ENCODE measurements around the gene PRKG1.
"Not testable (repeated sequence)": the region's sequence is repeated elsewhere in the genome, so short reads cannot be mapped to it uniquely, and the experiment has no call there.

PRKG1 gene

DNA sequence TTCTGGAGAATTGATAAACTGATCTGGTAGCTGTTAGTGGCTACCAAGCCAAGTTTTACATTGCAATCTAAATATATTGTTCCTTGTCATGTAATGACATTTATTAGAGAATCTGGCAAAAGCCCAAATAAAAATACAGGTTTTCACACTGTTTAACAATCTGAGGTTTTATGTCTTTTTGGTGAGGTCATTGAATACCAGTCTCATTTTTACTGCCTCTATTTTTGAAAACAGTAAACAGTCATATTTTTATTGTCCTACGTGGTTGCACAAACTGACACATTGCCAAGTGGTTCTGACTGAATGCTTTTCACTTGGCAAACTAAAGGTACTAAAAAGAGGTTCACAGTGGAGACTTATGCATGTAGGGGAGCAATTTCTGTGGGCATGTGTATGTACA lies 157.5 kb downstream of the PRKG1 start:
- DNase-seq = no peak

GRCh38 chr10:51233337-51234100 lies 159.2 kb downstream of the PRKG1 start:
- no peak for DNase-seq

DNA sequence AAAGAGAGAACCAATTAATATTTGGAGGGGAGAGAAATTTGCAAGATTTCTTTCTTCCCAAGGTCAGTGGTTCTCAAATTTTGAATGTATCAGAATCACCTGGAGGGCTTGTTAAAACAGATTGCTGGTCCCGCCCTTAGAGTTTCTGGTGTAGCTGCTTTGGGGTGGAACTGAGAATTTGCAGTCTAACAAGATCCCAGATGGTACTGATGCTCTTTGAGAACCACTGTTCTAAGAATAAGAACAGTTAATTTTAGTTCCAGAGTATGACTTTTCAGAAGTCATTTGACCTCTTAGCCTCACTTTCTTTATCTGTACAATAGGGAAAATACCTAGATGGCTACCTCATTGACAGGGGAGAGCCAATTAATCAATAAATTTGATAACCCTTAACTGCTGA lies 161.6 kb downstream of the PRKG1 start:
- DNase-seq = no peak

DNA sequence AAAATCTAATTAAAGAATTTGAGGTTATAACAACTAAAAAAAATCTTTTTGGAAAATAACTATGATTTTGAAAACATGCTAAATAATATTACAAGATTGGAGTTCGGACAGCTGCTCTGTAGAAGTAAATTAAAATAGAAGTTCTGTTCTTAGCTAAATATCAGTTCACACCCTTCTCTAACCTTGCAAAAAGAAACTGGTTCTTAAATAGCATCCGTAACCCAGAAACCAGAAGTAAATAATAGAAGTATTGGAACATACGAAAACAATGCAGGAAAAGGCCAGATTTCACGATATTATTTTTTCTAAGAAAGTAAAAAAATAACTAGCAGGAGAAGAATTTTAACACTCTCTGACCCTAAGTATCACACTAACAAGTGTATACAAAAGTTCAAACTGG lies 164.7 kb downstream of the PRKG1 start:
- DNase-seq = no peak

GRCh38 chr10:51241461-51241860 lies 167.2 kb downstream of the PRKG1 start:
- no peak for DNase-seq

- no peak for DNase-seq
Observed at GRCh38 chr10:51242393-51242792, 168.1 kb downstream of the PRKG1 start.

DNA sequence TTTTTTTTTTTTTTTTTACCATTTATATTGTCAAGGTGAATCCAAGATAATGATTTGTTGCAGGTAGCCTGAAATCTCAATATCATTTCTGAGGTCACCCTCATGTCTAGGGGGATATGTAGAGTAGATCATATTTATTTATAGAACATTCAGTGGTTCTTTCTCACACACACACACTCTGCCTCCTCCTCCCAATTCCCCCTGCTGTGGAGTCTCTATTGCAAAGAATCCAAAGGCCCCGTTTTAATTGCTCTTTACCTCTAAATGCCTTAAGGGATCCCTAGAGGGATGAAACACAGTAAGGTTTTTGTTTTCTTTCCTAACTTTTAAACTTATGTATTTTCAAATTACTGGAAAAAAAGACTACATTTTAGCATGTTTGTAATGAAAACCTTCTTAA lies 170.0 kb downstream of the PRKG1 start:
- no peak for DNase-seq

- DNase-seq = no peak
Observed at GRCh38 chr10:51244748-51245490, 170.6 kb downstream of the PRKG1 start.

GRCh38 chr10:51246156-51246555 lies 171.9 kb downstream of the PRKG1 start:
- no peak for DNase-seq

- no peak for DNase-seq
Observed at GRCh38 chr10:51250278-51250920, 176.1 kb downstream of the PRKG1 start.

DNA sequence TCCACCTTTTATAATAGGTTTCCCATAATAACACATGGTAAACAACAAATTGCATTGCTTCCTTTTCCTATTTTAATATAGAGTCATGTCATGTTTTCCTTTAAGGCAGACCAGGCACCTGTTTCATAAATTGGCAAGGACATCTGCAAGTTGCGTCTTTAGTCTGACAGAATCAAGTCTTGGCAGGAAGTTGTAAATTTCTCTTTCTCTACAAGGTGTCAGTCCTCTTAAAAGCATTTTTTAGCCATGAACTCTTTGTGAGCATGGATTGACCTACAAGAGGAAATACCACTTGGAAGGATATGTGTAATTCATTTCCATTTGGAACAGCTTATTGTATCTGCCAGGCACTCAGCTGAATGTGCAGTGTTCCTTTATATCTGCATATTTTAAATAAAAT lies 176.8 kb downstream of the PRKG1 start:
- no peak for DNase-seq

DNA sequence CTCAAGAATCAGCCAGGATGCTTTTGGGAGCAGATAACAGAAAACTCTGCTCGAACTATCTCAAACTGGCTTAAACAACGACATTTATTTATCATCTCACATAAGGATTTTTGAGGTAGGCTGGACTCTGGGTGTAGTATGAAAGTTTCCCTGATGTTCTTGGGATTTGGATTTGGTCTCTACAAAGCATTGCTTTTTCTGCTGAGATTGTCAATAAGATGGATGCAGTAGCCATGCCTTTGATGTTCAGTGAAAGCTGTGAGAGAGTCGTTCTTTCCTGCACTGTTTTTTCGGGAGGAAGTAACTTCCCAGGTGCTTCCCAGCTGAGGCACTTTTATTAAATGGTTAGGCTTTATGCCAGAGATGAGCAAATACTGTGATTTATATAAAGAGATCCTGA lies 181.1 kb downstream of the PRKG1 start:
- no peak for DNase-seq

DNA sequence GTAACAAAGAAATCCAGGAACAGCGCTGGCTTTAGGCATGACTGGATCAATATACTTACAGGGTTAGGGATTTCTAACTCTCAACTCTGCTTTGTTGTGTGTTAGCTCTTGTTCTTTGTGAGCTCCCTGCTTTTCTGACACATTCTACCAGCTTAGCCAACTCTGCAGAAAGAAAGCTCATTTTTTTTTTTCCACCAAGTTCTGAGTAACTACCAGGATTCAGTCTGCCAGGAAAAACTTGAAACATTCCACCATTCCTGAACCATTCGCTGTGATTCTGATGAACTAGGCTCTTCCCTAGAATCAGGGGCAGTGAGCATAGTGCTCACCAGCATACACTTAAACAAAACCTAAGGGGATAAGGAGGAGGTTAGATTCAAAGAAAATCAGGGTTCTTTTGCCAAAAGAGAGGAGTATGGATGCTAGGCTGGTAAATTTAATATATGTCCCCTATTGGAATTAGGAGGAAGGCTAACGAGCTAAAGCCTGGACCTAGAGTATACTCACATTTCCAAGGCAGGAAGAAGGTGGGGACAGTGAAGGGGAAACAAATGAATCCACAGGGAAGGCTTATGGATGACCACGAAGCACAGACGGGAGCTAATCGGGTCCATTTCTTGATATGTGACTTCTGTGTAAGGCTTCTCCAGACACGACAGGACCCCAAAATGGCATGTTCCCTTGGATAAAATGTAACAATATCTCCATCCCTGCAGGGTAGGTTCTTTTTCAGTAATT lies 183.4 kb downstream of the PRKG1 start:
- DNase-seq = no peak

DNA sequence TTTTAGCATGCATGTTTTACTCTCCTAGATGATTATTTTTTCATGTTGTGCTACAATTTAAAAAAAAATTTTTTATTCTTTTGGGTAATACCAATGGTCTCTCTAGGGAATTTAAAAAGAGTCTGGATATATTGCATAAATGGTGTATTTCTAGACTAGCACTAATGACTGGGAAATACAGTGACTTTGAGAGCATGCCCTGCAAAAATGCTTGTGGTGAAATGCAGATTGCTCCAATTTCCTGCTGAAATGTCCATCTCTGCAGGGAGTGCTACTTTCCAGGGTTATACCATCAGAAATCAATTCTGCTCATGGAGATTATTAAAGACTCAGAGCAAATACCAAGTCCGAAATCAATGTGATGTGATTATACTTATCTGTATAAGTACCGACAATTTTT lies 186.1 kb downstream of the PRKG1 start:
- DNase-seq = no peak

DNA sequence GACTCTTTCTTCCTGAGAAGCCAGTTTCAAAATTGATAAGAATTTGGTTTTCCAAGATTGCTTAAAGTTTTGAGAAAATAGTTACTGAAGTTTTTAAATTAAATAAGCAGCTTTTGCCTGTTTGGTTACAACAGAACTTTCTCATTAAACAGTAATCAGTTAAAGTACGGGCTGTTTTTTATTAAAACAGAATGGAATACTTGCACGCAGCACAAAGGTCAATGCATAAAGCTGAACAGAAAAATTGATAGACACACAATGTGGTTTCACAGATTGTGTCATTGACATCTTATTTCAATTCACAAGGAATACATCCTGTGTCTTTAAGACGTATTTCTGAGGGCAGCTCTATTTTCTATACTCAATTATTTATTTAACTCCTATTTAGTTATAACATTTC lies 192.2 kb downstream of the PRKG1 start:
- no peak for DNase-seq

DNA sequence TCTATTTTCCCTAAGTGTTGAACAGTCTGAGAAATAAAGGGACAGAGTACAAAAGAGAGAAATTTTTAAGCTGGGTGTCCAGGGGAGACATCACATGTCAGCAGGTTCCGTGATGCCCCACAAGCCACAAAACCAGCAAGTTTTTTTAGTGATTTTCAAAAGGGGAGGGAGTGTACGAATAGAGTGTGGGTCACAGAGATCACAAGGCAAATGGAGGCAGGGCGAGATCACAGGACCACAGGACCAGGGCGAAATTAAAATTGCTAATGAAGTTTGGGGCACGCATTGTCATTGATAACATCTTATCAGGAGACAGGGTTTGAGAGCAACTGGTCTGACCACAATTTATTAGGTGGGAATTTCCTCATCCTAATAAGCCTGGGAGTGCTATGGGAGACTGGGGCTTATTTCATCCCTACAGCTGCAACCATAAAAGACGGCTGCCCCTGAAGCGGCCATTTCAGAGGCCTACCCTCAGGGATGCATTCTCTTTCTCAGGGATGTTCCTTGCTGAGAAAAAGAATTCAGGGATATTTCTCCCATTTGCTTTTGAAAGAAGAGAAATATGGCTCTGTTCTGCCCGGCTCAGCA lies 193.8 kb downstream of the PRKG1 start:
- DNase-seq = not testable (repeated sequence)

- no peak for DNase-seq
Observed at GRCh38 chr10:51269821-51270220, 195.5 kb downstream of the PRKG1 start.

GRCh38 chr10:51270936-51271530 lies 196.7 kb downstream of the PRKG1 start:
- no peak for DNase-seq

- DNase-seq = not testable (repeated sequence)
Observed at GRCh38 chr10:51272099-51272498, 197.8 kb downstream of the PRKG1 start.

GRCh38 chr10:51272555-51272954 lies 198.3 kb downstream of the PRKG1 start:
- no peak for DNase-seq

DNA sequence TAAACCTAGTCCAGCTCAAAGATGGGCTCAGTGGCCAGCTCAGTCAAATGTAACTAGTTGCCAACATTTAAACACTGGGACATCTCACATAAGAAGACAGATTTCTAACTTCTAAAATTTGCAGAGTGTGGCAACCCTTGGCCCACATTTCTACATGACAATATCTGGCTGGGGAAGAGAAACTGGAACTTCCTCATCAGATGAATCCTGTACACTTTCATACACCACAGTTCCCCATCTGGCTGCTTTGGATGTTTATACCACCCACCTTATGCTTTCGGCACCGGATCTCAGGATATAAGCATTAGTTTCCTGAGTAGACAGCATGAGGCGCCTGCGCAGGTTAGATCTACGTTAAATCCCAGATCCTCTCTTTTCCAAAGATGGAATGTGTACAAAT lies 199.3 kb downstream of the PRKG1 start:
- DNase-seq = no peak

GRCh38 chr10:51276097-51276496 lies 201.8 kb downstream of the PRKG1 start:
- DNase-seq = not testable (repeated sequence)
